ENCODE measurements around the gene BLM. TPM values are rescaled to one million over a fixed set of nuclear protein-coding genes. Genes with fewer than 3 reads are reported as not detected.
A peak's percentile ranks its signal among the peaks of the same experiment; 100 is the strongest.
"Not testable (repeated sequence)": the region's sequence is repeated elsewhere in the genome, so short reads cannot be mapped to it uniquely, and the experiment has no call there.

The BLM gene
- total RNA-seq, 1 experiment from 2014 or later: 13.1 TPM

GRCh38 chr15:90844696-90845095, 127.5 kb downstream of the BLM start:
- DNase-seq (ENCODE audit: low read depth): no peak

- DNase-seq (ENCODE audit: low read depth): peak; percentile 95
These were observed 128.2 kb downstream of the BLM start for GRCh38 chr15:90845201-90845949.

- DNase-seq (ENCODE audit: low read depth): not testable (repeated sequence)
These were observed 132.3 kb downstream of the BLM start for GRCh38 chr15:90849424-90849823.

GRCh38 chr15:90851114-90851513, 134.0 kb downstream of the BLM start:
- peak; percentile 55 for DNase-seq (ENCODE audit: low read depth)

- no peak for DNase-seq (ENCODE audit: low read depth)
These were observed 134.8 kb downstream of the BLM start for GRCh38 chr15:90851940-90852339.

- no peak for DNase-seq (ENCODE audit: low read depth)
These were observed 138.0 kb downstream of the BLM start for GRCh38 chr15:90855139-90855538.

GRCh38 chr15:90857337-90857736, 140.2 kb downstream of the BLM start:
- DNase-seq (ENCODE audit: low read depth): no peak

- no peak for DNase-seq (ENCODE audit: low read depth)
These were observed 140.8 kb downstream of the BLM start for GRCh38 chr15:90857883-90858443.

GRCh38 chr15:90859234-90860131, 142.3 kb downstream of the BLM start:
- no peak for DNase-seq (ENCODE audit: low read depth)

- no peak for DNase-seq (ENCODE audit: low read depth)
These were observed 143.3 kb downstream of the BLM start for GRCh38 chr15:90860450-90860849.

- no peak for DNase-seq (ENCODE audit: low read depth)
These were observed 144.0 kb downstream of the BLM start for GRCh38 chr15:90860942-90861675.

- DNase-seq (ENCODE audit: low read depth): no peak
These were observed 145.3 kb downstream of the BLM start for GRCh38 chr15:90862487-90862886.

- no peak for DNase-seq (ENCODE audit: low read depth)
These were observed 146.0 kb downstream of the BLM start for GRCh38 chr15:90862964-90863778.

GRCh38 chr15:90863987-90864386, 146.8 kb downstream of the BLM start:
- no peak for DNase-seq (ENCODE audit: low read depth)

GRCh38 chr15:90864507-90864906, 147.4 kb downstream of the BLM start:
- no peak for DNase-seq (ENCODE audit: low read depth)

- no peak for DNase-seq (ENCODE audit: low read depth)
These were observed 148.6 kb downstream of the BLM start for GRCh38 chr15:90865702-90866101.

Measured in HT1080 (cell line).